Uterus (tissue), 4 donors: ENCODE data around the gene ITPR2. TPM values are rescaled to one million over a fixed set of nuclear protein-coding genes. Genes with fewer than 3 reads are reported as not detected.
"Not testable (repeated sequence)": the region's sequence is repeated elsewhere in the genome, so short reads cannot be mapped to it uniquely, and the experiment has no call there.

Source experiments
- DNase-seq, 2 donors: peaks; one replicate each; pipeline ENCODE4 v3.0.0-alpha.2; 2019 to 2020
- H3K27ac ChIP-seq, 2 donors: fragments of 200-600 bp; sonication (generic); 1 replicate in 1 of 2; 2 replicates in 1 of 2; pipeline ENCODE4 v1.5.1; 2016 to 2018
- H3K27me3 ChIP-seq, 2 donors: fragments of 200-600 bp; sonication (generic); one replicate each; pipeline ENCODE4 v1.5.1; 2018 to 2019; ENCODE audit warnings: control low read depth in 1 of 2
- H3K36me3 ChIP-seq, 2 donors: fragments of 200-600 bp; sonication (generic); one replicate each; pipeline ENCODE4 v1.5.1; 2019; ENCODE audit warnings: control low read depth in 1 of 2
- H3K4me1 ChIP-seq, 2 donors: fragments of 200-600 bp; sonication (generic); one replicate each; pipeline ENCODE4 v1.5.1; 2018 to 2019; ENCODE audit warnings: control low read depth in 1 of 2
- H3K4me3 ChIP-seq, 2 donors: fragments of 200-600 bp; sonication (generic); 1 replicate in 1 of 2; 2 replicates in 1 of 2; pipeline ENCODE4 v1.5.1; 2018 to 2019; ENCODE audit warnings: mild to moderate bottlenecking in 1 of 2
- H3K9me3 ChIP-seq, 2 donors: fragments of 200-600 bp; sonication (generic); one replicate each; pipeline ENCODE4 v1.5.1; 2019; ENCODE audit warnings: control low read depth in 1 of 2
- POLR2A ChIP-seq, 2 donors: fragments of 450-650 bp; IDR thresholded peaks; one replicate each; pipeline ENCODE4 v1.6.1; 2016; ENCODE audit warnings: antibody characterized with exemption in 2 of 2, mild to moderate bottlenecking in 1 of 2, moderate library complexity in 1 of 2
- intact Hi-C: fragments of 100-400 bp; cut with DNase I; formaldehyde crosslinking; loops from one replicate; pipeline ENCODE4 v1.15.1; 2023; ENCODE audit warnings: low total_unique reads
- total RNA-seq, 4 donors: library from RNA; depleted of rRNA in 3 of 4; stranded (reverse); fragments of >200 nt in 3 of 4; gene quantifications; one replicate each; pipeline versions ENCODE4 v1.1.0 to v1.2.4, GENCODE V29; 2014 to 2023
- TF ChIP-seq, protein P1 (sequence below), 4 experiments: fragments of 200-600 bp in 2 of 4; fragments of 450-650 bp in 2 of 4; sonication (generic) in 2 of 4; IDR thresholded peaks; one replicate each; pipeline ENCODE4 v1.5.1; 2016 to 2019; ENCODE audit warnings: antibody characterized with exemption in 4 of 4, mild to moderate bottlenecking in 2 of 4, moderate library complexity in 1 of 4
- donor health status: DM: yes; HTN: yes; CAD: no.

Gene ITPR2
- total RNA-seq, 4 donors from 2014 or later, result 53.5 to 271 (median 60.4) TPM

DNA sequence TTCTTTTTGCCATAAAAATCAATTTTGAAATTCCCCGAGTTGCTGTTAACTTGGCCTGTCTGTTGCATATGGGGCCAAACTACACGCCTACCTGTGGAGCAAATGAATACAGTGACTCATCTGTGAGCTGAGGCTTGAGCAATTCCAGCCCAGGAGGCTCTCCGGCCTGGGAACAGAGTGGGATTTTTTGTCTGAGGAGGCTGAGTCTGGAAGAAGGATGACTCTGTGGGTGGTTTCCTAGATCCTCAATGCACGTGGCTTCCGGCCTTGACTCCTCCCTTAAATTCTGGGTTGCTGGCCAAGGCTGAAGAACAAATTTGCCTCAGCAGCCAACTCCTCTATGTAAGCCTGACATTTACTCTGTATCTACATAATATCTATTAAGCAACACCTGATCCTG lies 513.5 kb downstream of the ITPR2 start:
- Histone ChIP-seq H3K27me3 (no peaks in the 10 kb centered on the region), H3K4me3 (no peak overlapping the region), H3K36me3 (no peaks in the 10 kb centered on the region), H3K27ac (peak overlapping the region; percentile 66 to 83), H3K4me1 (peaks cover 0 to 5% of the 10 kb centered on the region in 2 donors), H3K9me3 (no peaks in the 10 kb centered on the region)
- intact Hi-C loops, result no loop called here
- peak; percentile 61 to 77 for DNase-seq
- no peak for TF ChIP-seq POLR2A (IDR thresholded peaks at IDR 0.05)
- TF ChIP-seq, protein P1, sequence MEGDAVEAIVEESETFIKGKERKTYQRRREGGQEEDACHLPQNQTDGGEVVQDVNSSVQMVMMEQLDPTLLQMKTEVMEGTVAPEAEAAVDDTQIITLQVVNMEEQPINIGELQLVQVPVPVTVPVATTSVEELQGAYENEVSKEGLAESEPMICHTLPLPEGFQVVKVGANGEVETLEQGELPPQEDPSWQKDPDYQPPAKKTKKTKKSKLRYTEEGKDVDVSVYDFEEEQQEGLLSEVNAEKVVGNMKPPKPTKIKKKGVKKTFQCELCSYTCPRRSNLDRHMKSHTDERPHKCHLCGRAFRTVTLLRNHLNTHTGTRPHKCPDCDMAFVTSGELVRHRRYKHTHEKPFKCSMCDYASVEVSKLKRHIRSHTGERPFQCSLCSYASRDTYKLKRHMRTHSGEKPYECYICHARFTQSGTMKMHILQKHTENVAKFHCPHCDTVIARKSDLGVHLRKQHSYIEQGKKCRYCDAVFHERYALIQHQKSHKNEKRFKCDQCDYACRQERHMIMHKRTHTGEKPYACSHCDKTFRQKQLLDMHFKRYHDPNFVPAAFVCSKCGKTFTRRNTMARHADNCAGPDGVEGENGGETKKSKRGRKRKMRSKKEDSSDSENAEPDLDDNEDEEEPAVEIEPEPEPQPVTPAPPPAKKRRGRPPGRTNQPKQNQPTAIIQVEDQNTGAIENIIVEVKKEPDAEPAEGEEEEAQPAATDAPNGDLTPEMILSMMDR (IDR thresholded peaks at IDR 0.05), result no peak

DNA sequence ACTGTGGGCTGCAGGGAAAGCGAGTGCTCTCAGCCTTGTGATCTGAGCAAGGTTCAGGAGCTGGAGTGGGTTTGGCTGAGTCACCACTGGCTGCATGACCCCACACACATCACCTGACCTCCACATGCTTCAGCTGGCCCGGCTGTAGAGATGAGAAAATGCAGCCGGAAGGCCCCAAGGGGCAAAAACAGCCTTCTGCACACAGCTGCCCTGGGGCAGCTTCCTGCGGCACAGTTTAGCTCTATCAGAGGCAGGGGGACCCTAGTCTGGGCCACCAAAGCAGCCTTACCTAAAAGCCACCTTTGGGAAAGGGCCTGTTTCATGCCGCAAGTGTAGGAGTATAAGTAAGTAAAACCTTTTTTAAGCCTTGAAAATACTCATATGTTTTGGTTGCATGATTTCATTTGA lies 514.3 kb downstream of the ITPR2 start:
- TF ChIP-seq, protein P1 (IDR thresholded peaks at IDR 0.05), result no peak
- no peak for TF ChIP-seq POLR2A (IDR thresholded peaks at IDR 0.05)
- no peaks in the 10 kb centered on the region for H3K9me3 ChIP-seq
- H3K27ac ChIP-seq, result peak overlapping the region; percentile 66 to 83
- DNase-seq, result peak; percentile 70 to 73
- intact Hi-C loops, result no loop called here
- H3K36me3 ChIP-seq, result no peaks in the 10 kb centered on the region
- H3K27me3 ChIP-seq, result no peaks in the 10 kb centered on the region
- no peak overlapping the region for H3K4me3 ChIP-seq
- peaks cover 0 to 5% of the 10 kb centered on the region in 2 donors for H3K4me1 ChIP-seq

DNA sequence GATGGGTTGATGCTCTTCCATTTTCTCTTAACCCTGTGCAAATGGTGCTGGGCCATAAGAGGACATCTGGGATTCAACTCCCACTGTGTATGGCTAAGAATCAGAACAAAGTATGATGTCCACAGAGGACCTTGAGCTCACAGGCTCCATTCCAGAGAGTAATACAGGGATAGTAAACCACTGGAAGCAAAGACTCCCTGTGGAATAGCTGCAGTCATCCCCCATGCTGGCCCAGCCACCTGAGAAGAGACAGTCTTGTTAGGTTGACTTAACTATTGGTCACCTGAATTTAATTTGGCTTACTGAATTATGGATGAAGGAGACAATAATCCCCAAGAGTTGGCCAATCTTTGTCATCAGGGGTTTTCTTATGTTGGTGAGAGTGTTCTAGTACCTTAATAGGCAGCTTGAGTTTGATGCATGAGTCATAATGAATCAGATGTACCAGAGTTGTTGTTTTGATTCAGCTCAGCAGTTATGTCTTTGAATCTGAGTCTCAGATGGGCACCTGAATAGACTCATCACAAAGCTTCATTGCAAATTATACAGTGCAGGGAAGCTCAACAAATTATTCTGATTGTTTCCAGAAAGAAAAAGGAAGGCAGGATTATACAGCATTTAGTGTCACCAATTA lies 514.9 kb downstream of the ITPR2 start:
- intact Hi-C loops, result no loop called here
- TF ChIP-seq, protein P1 (IDR thresholded peaks at IDR 0.05), result no peak
- no peak for TF ChIP-seq POLR2A (IDR thresholded peaks at IDR 0.05)
- Histone ChIP-seq H3K4me1 (peaks cover 0 to 5% of the 10 kb centered on the region in 2 donors), H3K27me3 (no peaks in the 10 kb centered on the region), H3K4me3 (no peak overlapping the region), H3K9me3 (no peaks in the 10 kb centered on the region), H3K36me3 (no peaks in the 10 kb centered on the region), H3K27ac (peak overlapping the region; percentile 66 to 83)
- DNase-seq, result no peak

DNA sequence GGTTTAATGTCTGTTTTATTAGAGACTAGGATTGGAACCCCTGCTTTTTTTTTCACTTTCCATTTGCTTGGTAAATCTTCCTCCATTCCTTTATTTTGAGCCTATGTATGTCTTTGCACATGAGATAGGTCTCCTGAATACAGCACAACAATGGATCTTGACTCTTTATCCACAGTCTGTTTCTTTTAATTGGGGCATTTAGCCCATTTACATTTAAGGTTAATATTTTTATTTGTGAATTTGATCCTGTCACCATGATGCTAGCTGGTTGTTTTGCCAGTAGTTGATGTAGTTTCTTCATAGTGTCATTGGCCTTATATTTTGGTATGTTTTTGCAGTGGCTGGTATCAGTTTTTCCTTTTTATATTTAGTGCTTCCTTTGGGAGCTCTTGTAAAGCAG lies 518.9 kb downstream of the ITPR2 start:
- DNase-seq, intact Hi-C loops, H3K27me3 ChIP-seq, H3K9me3 ChIP-seq, H3K27ac ChIP-seq, H3K4me1 ChIP-seq, H3K4me3 ChIP-seq, H3K36me3 ChIP-seq: not testable (repeated sequence)

DNA sequence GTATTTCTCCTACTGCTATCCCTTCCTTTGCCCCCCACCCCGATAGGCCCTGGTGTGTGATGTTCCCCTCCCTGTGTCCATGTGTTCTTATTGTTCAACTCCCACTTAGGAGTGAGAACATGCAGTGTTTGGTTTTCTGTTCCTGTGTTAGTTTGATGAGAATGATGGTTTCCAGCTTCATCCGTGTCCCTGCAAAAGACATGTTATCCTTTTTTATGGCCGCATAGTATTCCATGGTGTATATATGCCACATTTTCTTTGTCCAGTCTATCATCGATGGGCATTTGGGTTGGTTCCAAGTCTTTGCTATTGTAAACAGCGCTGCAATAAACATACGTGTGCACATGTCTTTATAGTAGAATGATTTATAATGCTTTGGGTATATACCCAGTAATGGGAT lies 522.5 kb downstream of the ITPR2 start:
- H3K36me3 ChIP-seq, H3K9me3 ChIP-seq, H3K4me1 ChIP-seq, H3K27ac ChIP-seq, H3K27me3 ChIP-seq, intact Hi-C loops, DNase-seq, H3K4me3 ChIP-seq: not testable (repeated sequence)

DNA sequence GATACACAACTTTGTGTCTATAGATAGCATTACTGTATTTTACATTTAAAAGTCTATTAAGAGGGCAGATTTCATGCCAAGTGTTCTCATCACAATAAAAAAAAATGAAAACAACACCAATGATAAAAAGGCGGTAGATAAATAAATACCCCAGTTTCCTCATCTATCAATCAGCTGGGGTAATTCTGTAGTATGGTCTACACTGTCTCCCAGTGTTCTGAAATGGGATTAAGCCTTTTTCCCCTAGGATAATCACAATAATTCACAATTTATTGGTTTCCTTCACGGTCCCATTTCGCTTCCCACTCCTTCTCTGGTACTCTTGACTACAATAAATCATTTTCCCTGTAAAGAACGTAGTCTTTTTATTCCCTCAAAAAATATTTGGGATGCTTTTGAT lies 523.4 kb downstream of the ITPR2 start:
- H3K9me3 ChIP-seq, result no peaks in the 10 kb centered on the region
- H3K27me3 ChIP-seq, result no peaks in the 10 kb centered on the region
- TF ChIP-seq, protein P1 (IDR thresholded peaks at IDR 0.05), result no peak
- intact Hi-C loops, result no loop called here
- DNase-seq, result no peak
- no peaks in the 10 kb centered on the region for H3K36me3 ChIP-seq
- H3K4me1 ChIP-seq, result no peaks in the 10 kb centered on the region
- H3K4me3 ChIP-seq, result no peak overlapping the region
- no peak overlapping the region for H3K27ac ChIP-seq
